ENCODE measurements around the gene PCK2. TPM values are rescaled to one million over a fixed set of nuclear protein-coding genes. Genes with fewer than 3 reads are reported as not detected.

The PCK2 gene
- total and polyA plus RNA-seq, 2 of the 13 experiments (the other 11 are each of a cell fraction or from before 2014, with no cell fraction given) = 129 to 272 TPM

DNA sequence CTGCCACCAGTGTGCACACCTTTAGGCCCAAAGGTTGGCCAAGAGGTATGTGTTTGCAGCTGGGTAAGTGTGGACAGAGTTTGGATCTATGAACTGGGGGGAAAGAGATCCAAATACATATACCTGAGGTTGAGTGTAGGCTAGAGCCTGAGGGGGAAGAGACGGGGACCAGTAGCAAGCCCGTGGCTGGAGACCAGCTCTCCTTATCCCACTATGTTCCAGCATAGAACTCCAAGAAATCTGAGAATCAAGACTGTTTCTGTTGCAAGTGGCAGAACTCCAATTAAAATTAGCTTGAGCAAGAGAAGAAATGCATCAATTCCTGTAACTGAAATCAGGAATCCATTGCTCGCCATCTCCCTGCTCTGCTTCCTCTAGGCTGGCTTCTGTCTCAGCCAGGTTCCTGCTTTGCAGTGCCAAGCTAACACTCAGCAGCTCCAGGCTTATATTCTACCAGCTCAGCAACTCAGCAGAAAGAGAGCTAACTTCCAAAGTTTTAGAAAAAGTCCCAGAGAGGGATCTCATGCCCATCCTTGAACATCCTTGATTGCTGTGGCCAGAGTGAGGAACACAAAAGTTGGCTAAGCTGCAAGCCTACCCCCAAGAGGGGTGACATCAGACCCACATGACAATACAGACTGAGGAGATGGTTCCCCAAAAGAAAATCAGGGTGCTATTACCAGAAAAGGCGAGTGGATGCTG lies 1.5 kb upstream of the PCK2 start (continued):
- 0 out of 2 replicates have a peak, but pooled peaks have one; percentile 21 for TF ChIP-seq ZFX (CRISPR knock-in tag; IDR thresholded peaks at IDR 0.05; ENCODE audit: low read depth)
- TF ChIP-seq SOX6 (IDR thresholded peaks at IDR 0.05) = no peak
- TF ChIP-seq SOX6 (CRISPR knock-in tag; IDR thresholded peaks at IDR 0.05) = no peak
- no peak for TF ChIP-seq HOXA7 (CRISPR knock-in tag; IDR thresholded peaks at IDR 0.05)
- TF ChIP-seq POGK (CRISPR knock-in tag; conservative IDR thresholded peaks at IDR 0.05) = peak; percentile 72; the same call in 1 of the 2 replicates
- no peak for TF ChIP-seq NCOA1 (CRISPR knock-in tag; IDR thresholded peaks at IDR 0.05)
- 0 out of 2 replicates have a peak, but pooled peaks have one; percentile 50 for TF ChIP-seq ZNF34 (CRISPR knock-in tag; IDR thresholded peaks at IDR 0.05; ENCODE audit: borderline replicate concordance)
- TF ChIP-seq POLR2A (IDR thresholded peaks at IDR 0.05; ENCODE audit: insufficient read depth in 1 of 2, low read depth in 2 of 2, low read length in 2 of 2) = 0 out of 4 replicates have a peak, but pooled peaks of 1 of the 2 experiments have one; percentile 3
- TF ChIP-seq MIER3 (CRISPR knock-in tag; IDR thresholded peaks at IDR 0.05; ENCODE audit: borderline replicate concordance) = 0 out of 2 replicates have a peak, but pooled peaks have one; percentile 10
- peak; percentile 33; the same call in 1 of the 2 replicates for TF ChIP-seq ZSCAN22 (CRISPR knock-in tag; IDR thresholded peaks at IDR 0.05)
- no peak for TF ChIP-seq PLRG1 (conservative IDR thresholded peaks at IDR 0.05)
- TF ChIP-seq PAX8 (CRISPR knock-in tag; IDR thresholded peaks at IDR 0.05; ENCODE audit: borderline replicate concordance) = 0 out of 2 replicates have a peak, but pooled peaks have one; percentile 60
- 0 out of 2 replicates have a peak, but pooled peaks have one; percentile 58 for TF ChIP-seq ZNF343 (CRISPR knock-in tag; IDR thresholded peaks at IDR 0.05)
- 0 out of 2 replicates have a peak, but pooled peaks have one; percentile 65 for TF ChIP-seq ZNF775 (CRISPR knock-in tag; IDR thresholded peaks at IDR 0.05; ENCODE audit: borderline replicate concordance)
- TF ChIP-seq ZNF577 (CRISPR knock-in tag; IDR thresholded peaks at IDR 0.05; ENCODE audit: borderline replicate concordance, low read depth) = 0 out of 2 replicates have a peak, but pooled peaks have one; percentile 62
- 0 out of 2 replicates have a peak, but pooled peaks have one; percentile 6 for TF ChIP-seq PBX2 (CRISPR knock-in tag; IDR thresholded peaks at IDR 0.05)
- TF ChIP-seq, protein P1, sequence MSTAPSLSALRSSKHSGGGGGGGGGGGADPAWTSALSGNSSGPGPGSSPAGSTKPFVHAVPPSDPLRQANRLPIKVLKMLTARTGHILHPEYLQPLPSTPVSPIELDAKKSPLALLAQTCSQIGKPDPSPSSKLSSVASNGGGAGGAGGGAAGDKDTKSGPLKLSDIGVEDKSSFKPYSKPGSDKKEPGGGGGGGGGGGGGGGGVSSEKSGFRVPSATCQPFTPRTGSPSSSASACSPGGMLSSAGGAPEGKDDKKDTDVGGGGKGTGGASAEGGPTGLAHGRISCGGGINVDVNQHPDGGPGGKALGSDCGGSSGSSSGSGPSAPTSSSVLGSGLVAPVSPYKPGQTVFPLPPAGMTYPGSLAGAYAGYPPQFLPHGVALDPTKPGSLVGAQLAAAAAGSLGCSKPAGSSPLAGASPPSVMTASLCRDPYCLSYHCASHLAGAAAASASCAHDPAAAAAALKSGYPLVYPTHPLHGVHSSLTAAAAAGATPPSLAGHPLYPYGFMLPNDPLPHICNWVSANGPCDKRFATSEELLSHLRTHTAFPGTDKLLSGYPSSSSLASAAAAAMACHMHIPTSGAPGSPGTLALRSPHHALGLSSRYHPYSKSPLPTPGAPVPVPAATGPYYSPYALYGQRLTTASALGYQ (CRISPR knock-in tag; IDR thresholded peaks at IDR 0.05) = 0 out of 2 replicates have a peak, but pooled peaks have one; percentile 10
- TF ChIP-seq, protein P2, sequence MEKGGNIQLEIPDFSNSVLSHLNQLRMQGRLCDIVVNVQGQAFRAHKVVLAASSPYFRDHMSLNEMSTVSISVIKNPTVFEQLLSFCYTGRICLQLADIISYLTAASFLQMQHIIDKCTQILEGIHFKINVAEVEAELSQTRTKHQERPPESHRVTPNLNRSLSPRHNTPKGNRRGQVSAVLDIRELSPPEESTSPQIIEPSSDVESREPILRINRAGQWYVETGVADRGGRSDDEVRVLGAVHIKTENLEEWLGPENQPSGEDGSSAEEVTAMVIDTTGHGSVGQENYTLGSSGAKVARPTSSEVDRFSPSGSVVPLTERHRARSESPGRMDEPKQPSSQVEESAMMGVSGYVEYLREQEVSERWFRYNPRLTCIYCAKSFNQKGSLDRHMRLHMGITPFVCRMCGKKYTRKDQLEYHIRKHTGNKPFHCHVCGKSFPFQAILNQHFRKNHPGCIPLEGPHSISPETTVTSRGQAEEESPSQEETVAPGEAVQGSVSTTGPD (CRISPR knock-in tag; IDR thresholded peaks at IDR 0.05) = 0 out of 2 replicates have a peak, but pooled peaks have one; percentile 57
- TF ChIP-seq, protein P3, sequence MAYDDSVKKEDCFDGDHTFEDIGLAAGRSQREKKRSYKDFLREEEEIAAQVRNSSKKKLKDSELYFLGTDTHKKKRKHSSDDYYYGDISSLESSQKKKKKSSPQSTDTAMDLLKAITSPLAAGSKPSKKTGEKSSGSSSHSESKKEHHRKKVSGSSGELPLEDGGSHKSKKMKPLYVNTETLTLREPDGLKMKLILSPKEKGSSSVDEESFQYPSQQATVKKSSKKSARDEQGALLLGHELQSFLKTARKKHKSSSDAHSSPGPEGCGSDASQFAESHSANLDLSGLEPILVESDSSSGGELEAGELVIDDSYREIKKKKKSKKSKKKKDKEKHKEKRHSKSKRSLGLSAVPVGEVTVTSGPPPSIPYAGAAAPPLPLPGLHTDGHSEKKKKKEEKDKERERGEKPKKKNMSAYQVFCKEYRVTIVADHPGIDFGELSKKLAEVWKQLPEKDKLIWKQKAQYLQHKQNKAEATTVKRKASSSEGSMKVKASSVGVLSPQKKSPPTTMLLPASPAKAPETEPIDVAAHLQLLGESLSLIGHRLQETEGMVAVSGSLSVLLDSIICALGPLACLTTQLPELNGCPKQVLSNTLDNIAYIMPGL (CRISPR knock-in tag; IDR thresholded peaks at IDR 0.05; ENCODE audit: borderline replicate concordance in 1 of 2, low read depth in 1 of 2) = no peak
- TF ChIP-seq FOXO1 (CRISPR knock-in tag; IDR thresholded peaks at IDR 0.05) = peak; percentile 31; the same call in 1 of the 2 replicates
- TF ChIP-seq PAWR (CRISPR knock-in tag; IDR thresholded peaks at IDR 0.05; ENCODE audit: borderline replicate concordance) = 0 out of 2 replicates have a peak, but pooled peaks have one; percentile 89
